HCT116 (cell line): ENCODE measurements around the gene KIF7. TPM values are rescaled to one million over a fixed set of nuclear protein-coding genes. Genes with fewer than 3 reads are reported as not detected.

Experiments used
- ATAC-seq: fragments of 200-7000 bp; cut with Tn5 transposase; 2 replicates; pipeline ENCODE4 v1.9.1; 2020; ENCODE audit warnings: mild to moderate bottlenecking, moderate library complexity
- BruUV-seq: library from RNA; stranded (reverse); fragments of 400-500 nt; replicated peaks from 2 replicates; lab custom pipeline; 2021; lab: Mats Ljungman, UMichigan
- CTCF ChIA-PET: fragments of 300-600 bp; sonication (Branson Sonifier 250); formaldehyde crosslinking; loops from one replicate; lab custom pipeline; 2021; ENCODE audit warnings: antibody characterized with exemption; lab: Charles Lee
- POLR2A ChIA-PET: fragments of 300-600, 350-600 bp; sonication (Branson Sonifier 250); formaldehyde crosslinking; loops from one replicate; lab custom pipeline; 2021; ENCODE audit warnings: antibody characterized with exemption; lab: Charles Lee
- RAD21 ChIA-PET, 2 experiments: fragments of 300-600 bp; sonication (Branson Sonifier 250); formaldehyde crosslinking; loops; one replicate each; lab custom pipeline; 2023; ENCODE audit warnings: low total read pairs in 2 of 2; ENCODE audit not compliant: uncharacterized antibody in 2 of 2, unreplicated experiment in 2 of 2, low non-redundant PET in 1 of 2; lab: Charles Lee
- DNase-seq: peaks from one replicate; pipeline ENCODE4 v3.0.0-alpha.2; 2010; ENCODE audit warnings: low read depth, low spot score
- H2AFZ ChIP-seq: fragments of 200-600 bp; shearing (Covaris generic), sonication (generic); 2 replicates; pipeline ENCODE4 v1.6.1; 2017; ENCODE audit warnings: low read depth, mixed run types, mixed read lengths, antibody characterized with exemption, low read length; ENCODE audit not compliant: poor library complexity, severe bottlenecking
- H3K27ac ChIP-seq: 2 replicates; pipeline ENCODE4 v1.5.1; 2012; ENCODE audit warnings: low read depth, low read length
- H3K27me3 ChIP-seq: fragments of 200-600 bp; sonication (generic); 2 replicates; pipeline ENCODE4 v1.6.1; 2016; ENCODE audit warnings: mixed run types, low read length, mixed read lengths; ENCODE audit not compliant: insufficient read depth
- H3K36me3 ChIP-seq, 2 experiments: fragments of 200-500 bp in 1 of 2; fragments of 200-600 bp in 1 of 2; sonication (Bioruptor generic) in 1 of 2; sonication (generic) in 1 of 2; 2 replicates each; pipeline versions ENCODE4 v1.5.1 to v1.6.1; 2014 to 2016; ENCODE audit warnings: low read length in 2 of 2, inconsistent platforms in 1 of 2, mixed read lengths in 1 of 2, mixed run types in 1 of 2; ENCODE audit not compliant: insufficient read depth in 2 of 2, control insufficient read depth in 1 of 2
- H3K4me1 ChIP-seq, 2 experiments: fragments of 200-600 bp in 1 of 2; sonication (generic) in 1 of 2; 2 replicates each; pipeline versions ENCODE4 v1.5.1 to v1.6.1; 2012 to 2017; ENCODE audit warnings: low read length in 2 of 2, inconsistent platforms in 1 of 2, mild to moderate bottlenecking in 1 of 2, mixed read lengths in 1 of 2, mixed run types in 1 of 2, moderate library complexity in 1 of 2; ENCODE audit not compliant: insufficient read depth in 2 of 2, control insufficient read depth in 1 of 2
- H3K4me2 ChIP-seq: fragments of 200-600 bp; sonication (generic); 2 replicates; pipeline ENCODE4 v1.6.1; 2017; ENCODE audit warnings: mixed run types, low read length, mixed read lengths
- H3K4me3 ChIP-seq, 2 experiments: fragments of 200-600 bp in 1 of 2; sonication (generic) in 1 of 2; replicated peaks in 1 of 2; 2 replicates each; pipeline ENCODE4 v1.5.1; 2011 to 2016; ENCODE audit warnings: low read length in 2 of 2, control low read depth in 1 of 2, low read depth in 1 of 2, mild to moderate bottlenecking in 1 of 2, mixed read lengths in 1 of 2, mixed run types in 1 of 2
- H3K79me2 ChIP-seq: fragments of 200-600 bp; sonication (generic); 2 replicates; pipeline ENCODE4 v1.6.1; 2017; ENCODE audit warnings: mild to moderate bottlenecking, mixed run types, low read length, moderate library complexity, mixed read lengths; ENCODE audit not compliant: insufficient read depth
- H3K9ac ChIP-seq: fragments of 200-600 bp; sonication (generic); 2 replicates; pipeline ENCODE4 v1.6.1; 2016; ENCODE audit warnings: low read length, mixed read lengths
- H3K9me2 ChIP-seq: fragments of 200-600 bp; sonication (generic), shearing (Covaris generic); 2 replicates; pipeline ENCODE4 v1.6.1; 2017; ENCODE audit warnings: mixed run types, mild to moderate bottlenecking, moderate library complexity; ENCODE audit not compliant: insufficient read depth
- H3K9me3 ChIP-seq, 2 experiments: fragments of 200-500 bp in 1 of 2; fragments of 200-600 bp in 1 of 2; sonication (Bioruptor generic) in 1 of 2; sonication (generic) in 1 of 2; 2 replicates each; pipeline ENCODE4 v1.6.1; 2014 to 2017; ENCODE audit warnings: low read length in 2 of 2, mixed read lengths in 2 of 2, inconsistent platforms in 1 of 2, low read depth in 1 of 2, mild to moderate bottlenecking in 1 of 2, mixed run types in 1 of 2, moderate library complexity in 1 of 2; ENCODE audit not compliant: control insufficient read depth in 1 of 2, insufficient read depth in 1 of 2
- H4K20me1 ChIP-seq: fragments of 200-600 bp; sonication (generic), shearing (Covaris generic); 2 replicates; pipeline ENCODE4 v1.6.1; 2017; ENCODE audit warnings: mixed run types, mild to moderate bottlenecking, moderate library complexity; ENCODE audit not compliant: insufficient read depth
- CBX3 ChIP-seq: IDR thresholded peaks from 2 replicates; pipeline ENCODE4 v1.6.1; 2012; ENCODE audit warnings: low read depth
- CEBPB ChIP-seq: IDR thresholded peaks from 2 replicates; pipeline ENCODE4 v1.6.1; 2012; ENCODE audit warnings: low read depth
- CTCF ChIP-seq, 3 experiments: fragments of 200-600 bp in 1 of 3; sonication (generic) in 1 of 3; IDR thresholded peaks in 2 of 3; conservative IDR thresholded peaks in 1 of 3; 2 replicates each; pipeline ENCODE4 v1.5.1; 2012 to 2017; ENCODE audit warnings: low read depth in 2 of 3, low read length in 2 of 3, antibody characterized with exemption in 1 of 3, borderline replicate concordance in 1 of 3, control low read depth in 1 of 3, mild to moderate bottlenecking in 1 of 3, mixed read lengths in 1 of 3, mixed run types in 1 of 3, moderate library complexity in 1 of 3; ENCODE audit not compliant: insufficient read depth in 1 of 3
- EGR1 ChIP-seq: IDR thresholded peaks from 2 replicates; pipeline ENCODE4 v1.6.1; 2012; ENCODE audit warnings: low read depth
- EZH2 ChIP-seq: fragments of 200-600 bp; sonication (generic); IDR thresholded peaks from 2 replicates; pipeline ENCODE4 v1.6.1; 2017; ENCODE audit warnings: antibody characterized with exemption, mixed run types
- EZH2phosphoT487 ChIP-seq: fragments of 200-600 bp; IDR thresholded peaks from 2 replicates; pipeline ENCODE4 v1.6.1; 2018; ENCODE audit warnings: antibody characterized with exemption, borderline replicate concordance
- MAX ChIP-seq: IDR thresholded peaks from 2 replicates; pipeline ENCODE4 v1.6.1; 2012
- POLR2AphosphoS5 ChIP-seq: IDR thresholded peaks from 2 replicates; pipeline ENCODE4 v1.6.1; 2011; ENCODE audit warnings: mild to moderate bottlenecking, low read depth, low read length, moderate library complexity
- SIN3A ChIP-seq: IDR thresholded peaks from 2 replicates; pipeline ENCODE4 v1.6.1; 2012; ENCODE audit warnings: low read depth
- SRF ChIP-seq: IDR thresholded peaks from 2 replicates; pipeline ENCODE4 v1.6.1; 2012; ENCODE audit warnings: low read depth
- TCF7L2 ChIP-seq: IDR thresholded peaks from 2 replicates; pipeline ENCODE4 v1.7.0; 2011; ENCODE audit warnings: borderline replicate concordance, inconsistent platforms; ENCODE audit not compliant: insufficient read depth, insufficient read length; ENCODE audit errors: extremely low read depth
- ZBTB33 ChIP-seq: IDR thresholded peaks from 2 replicates; pipeline ENCODE4 v1.6.1; 2011; ENCODE audit warnings: mild to moderate bottlenecking, low read length, moderate library complexity; ENCODE audit not compliant: insufficient replicate concordance; ENCODE audit errors: extremely low read depth
- ZFX ChIP-seq: fragments of 450-650 bp; IDR thresholded peaks from 2 replicates; pipeline ENCODE4 v1.6.1; 2017
- ZNF274 ChIP-seq: fragments of 200-500 bp; sonication (Bioruptor generic); IDR thresholded peaks from 2 replicates; pipeline ENCODE4 v1.6.1; 2014; ENCODE audit warnings: mild to moderate bottlenecking, low read depth, low read length, inconsistent platforms
- intact Hi-C: fragments of 100-400 bp; cut with micrococcal nuclease; formaldehyde crosslinking; loops from 2 replicates; pipeline ENCODE4 v1.10.0; 2022
- total RNA-seq: library from RNA; stranded (reverse); gene quantifications from one replicate; pipeline ENCODE4 v1.2.1, GENCODE V29; 2021; ENCODE audit not compliant: unreplicated experiment
- TF ChIP-seq, protein P1 (sequence below): IDR thresholded peaks from 2 replicates; pipeline ENCODE4 v1.6.1; 2012

The KIF7 gene
- total RNA-seq, 1 experiment from 2014 or later = 0.12 TPM

- no peak overlapping the region for H3K9ac ChIP-seq
- BruUV-seq = no TSS peak
- no peak overlapping the region for H3K4me3 ChIP-seq
- RAD21 ChIA-PET = no interaction called here
- POLR2A ChIA-PET = no interaction called here
- CTCF ChIA-PET = no interaction called here
- no peak overlapping the region for H3K27ac ChIP-seq
- TF ChIP-seq POLR2AphosphoS5 (no peak), TCF7L2 (no peak)
- TF ChIP-seq, all 23 proteins: peak for 0
- Histone ChIP-seq H3K4me2 (no peak overlapping the region), H4K20me1 (no peaks in the 10 kb centered on the region), H3K27me3 (no peaks in the 10 kb centered on the region), H2AFZ (no peak overlapping the region), H3K9me3 (no peaks in the 10 kb centered on the region), H3K4me1 (no peaks in the 10 kb centered on the region), H3K9me2 (no peaks in the 10 kb centered on the region), H3K36me3 (no peaks in the 10 kb centered on the region), H3K79me2 (no peaks in the 10 kb centered on the region)
- no peak for ATAC-seq
- no peak for DNase-seq
- intact Hi-C loops = no loop called here
These were observed 14.2 kb downstream of the KIF7 start for GRCh38 chr15:89641053-89641452.

- Histone ChIP-seq H3K79me2 (no peaks in the 10 kb centered on the region), H3K4me2 (no peak overlapping the region), H3K27me3 (no peaks in the 10 kb centered on the region), H3K9me3 (no peaks in the 10 kb centered on the region), H3K4me1 (no peaks in the 10 kb centered on the region), H3K27ac (no peak overlapping the region), H2AFZ (no peak overlapping the region), H3K4me3 (no peak overlapping the region), H3K9ac (no peak overlapping the region), H3K9me2 (no peaks in the 10 kb centered on the region), H3K36me3 (no peaks in the 10 kb centered on the region), H4K20me1 (no peaks in the 10 kb centered on the region)
- POLR2A ChIA-PET = no interaction called here
- intact Hi-C loops = no loop called here
- CTCF ChIA-PET = no interaction called here
- TF ChIP-seq TCF7L2 (no peak), CEBPB (no peak), CTCF (IDR thresholded peaks at IDR 0.05 in 2 of 3, conservative IDR thresholded peaks at IDR 0.05 in 1 of 3; ENCODE audit: borderline replicate concordance in 1 of 3, insufficient read depth in 1 of 3, low read depth in 2 of 3, low read length in 2 of 3) (no peak), ZBTB33 (no peak), SIN3A (no peak), EGR1 (no peak), ZFX (no peak), SRF (no peak), ZNF274 (no peak), CBX3 (no peak), MAX (no peak), EZH2 (no peak), EZH2phosphoT487 (no peak)
- TF ChIP-seq, protein P1, sequence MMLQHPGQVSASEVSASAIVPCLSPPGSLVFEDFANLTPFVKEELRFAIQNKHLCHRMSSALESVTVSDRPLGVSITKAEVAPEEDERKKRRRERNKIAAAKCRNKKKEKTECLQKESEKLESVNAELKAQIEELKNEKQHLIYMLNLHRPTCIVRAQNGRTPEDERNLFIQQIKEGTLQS = no peak
- no peak for ATAC-seq
- RAD21 ChIA-PET = no interaction called here
- no TSS peak for BruUV-seq
- DNase-seq = no peak
These were observed 15.0 kb downstream of the KIF7 start for GRCh38 chr15:89640245-89640644.
